Esophagus squamous epithelium (tissue), 5 donors: ENCODE measurements around the gene C10orf105. TPM values are rescaled to one million over a fixed set of nuclear protein-coding genes. Genes with fewer than 3 reads are reported as not detected.

Experiments used
- DNase-seq: peaks from one replicate; lab custom pipeline; 2025; lab: John Stamatoyannopoulos, UW
- H3K27ac ChIP-seq, 4 donors: fragments of 200-600 bp; sonication (generic); one replicate each; pipeline ENCODE4 v1.5.1; 2016 to 2019; ENCODE audit warnings: mild to moderate bottlenecking in 1 of 4
- H3K27me3 ChIP-seq, 4 donors: fragments of 200-600 bp; sonication (generic); 1 replicate in 3 of 4; 2 replicates in 1 of 4; pipeline versions ENCODE4 v1.5.1 to v1.6.0; 2017 to 2021; ENCODE audit warnings: antibody characterized with exemption in 1 of 4
- H3K36me3 ChIP-seq, 3 donors: fragments of 200-600 bp; sonication (generic); one replicate each; pipeline ENCODE4 v1.5.1; 2016 to 2019
- H3K4me1 ChIP-seq, 3 donors: fragments of 200-600 bp; sonication (generic); one replicate each; pipeline ENCODE4 v1.5.1; 2017 to 2019
- H3K4me3 ChIP-seq, 4 donors: fragments of 200-600 bp; sonication (generic); 1 replicate in 3 of 4; 2 replicates in 1 of 4; pipeline ENCODE4 v1.5.1; 2016 to 2019; ENCODE audit warnings: mild to moderate bottlenecking in 2 of 4, moderate library complexity in 1 of 4
- H3K9me3 ChIP-seq, 3 donors: fragments of 200-600 bp; sonication (generic); one replicate each; pipeline ENCODE4 v1.5.1; 2016 to 2019
- POLR2A ChIP-seq, 4 donors: fragments of 450-650 bp; IDR thresholded peaks; one replicate each; pipeline ENCODE4 v1.6.1; 2017; ENCODE audit warnings: antibody characterized with exemption in 4 of 4, mild to moderate bottlenecking in 4 of 4, moderate library complexity in 3 of 4
- WGBS, 2 donors: methylation state at CpG; one replicate each; pipeline ENCODE4 v1.1.5; 2018; 5-methylcytosine and 5-hydroxymethylcytosine counted together
- intact Hi-C: fragments of 100-400 bp; cut with DNase I; formaldehyde crosslinking; loops from one replicate; pipeline ENCODE4 v1.15.0; 2022
- total RNA-seq, 4 donors: library from RNA; depleted of rRNA; stranded (reverse); fragments of >200 nt; gene quantifications; one replicate each; pipeline ENCODE4 v1.1.0, GENCODE V29; 2016
- TF ChIP-seq, protein P1 (sequence below), 6 experiments: fragments of 450-650 bp in 4 of 6; fragments of 200-600 bp in 2 of 6; sonication (generic) in 2 of 6; IDR thresholded peaks; one replicate each; pipeline ENCODE4 v1.5.1; 2016 to 2019; ENCODE audit warnings: antibody characterized with exemption in 6 of 6, mild to moderate bottlenecking in 4 of 6, moderate library complexity in 4 of 6
- donor health status: DM: yes; HTN: yes; CAD: no.

Gene C10orf105
- total RNA-seq, 4 donors from 2014 or later: under 0.01 to 0.15 TPM; not detected in 2

DNA sequence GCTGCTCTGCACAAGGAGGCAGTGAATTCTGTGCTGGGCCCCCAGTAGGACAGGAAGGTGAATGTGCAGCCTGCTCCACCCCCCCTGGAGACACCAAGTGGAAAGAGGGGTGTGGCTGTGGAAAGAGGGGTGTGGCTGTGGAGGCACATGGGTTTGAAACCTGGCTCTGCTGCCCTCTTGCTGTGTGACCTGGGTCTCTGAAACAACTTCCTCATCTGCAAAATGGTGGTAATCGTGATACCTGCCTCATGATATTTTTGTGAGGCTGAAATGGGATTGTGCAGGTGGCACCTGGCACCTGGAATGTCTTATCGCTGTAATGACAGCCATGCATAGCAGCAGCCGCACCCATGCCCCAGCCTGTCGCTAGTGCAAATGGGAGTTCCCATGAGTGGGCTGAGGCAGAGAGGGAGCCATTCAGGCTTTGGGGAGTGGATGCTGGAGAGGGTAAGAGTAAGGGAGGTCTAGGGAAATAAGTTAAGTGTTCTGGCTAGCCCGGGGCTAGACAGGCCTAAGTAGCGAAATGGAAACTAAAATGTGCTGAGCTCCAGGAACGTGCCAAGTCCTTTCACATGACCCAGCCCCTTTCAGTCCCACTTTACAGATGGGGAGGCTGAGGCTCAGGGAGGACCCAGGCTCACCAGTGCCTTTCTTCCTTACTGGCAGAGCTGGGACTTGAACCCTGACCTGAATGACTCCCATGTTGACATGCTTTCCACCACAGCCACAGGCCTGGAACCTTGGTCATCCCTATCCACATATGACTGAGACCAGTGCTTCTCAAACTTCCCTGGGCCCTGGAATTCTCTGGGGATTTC is 35.0 kb downstream of the C10orf105 start:
- TF ChIP-seq, protein P1, sequence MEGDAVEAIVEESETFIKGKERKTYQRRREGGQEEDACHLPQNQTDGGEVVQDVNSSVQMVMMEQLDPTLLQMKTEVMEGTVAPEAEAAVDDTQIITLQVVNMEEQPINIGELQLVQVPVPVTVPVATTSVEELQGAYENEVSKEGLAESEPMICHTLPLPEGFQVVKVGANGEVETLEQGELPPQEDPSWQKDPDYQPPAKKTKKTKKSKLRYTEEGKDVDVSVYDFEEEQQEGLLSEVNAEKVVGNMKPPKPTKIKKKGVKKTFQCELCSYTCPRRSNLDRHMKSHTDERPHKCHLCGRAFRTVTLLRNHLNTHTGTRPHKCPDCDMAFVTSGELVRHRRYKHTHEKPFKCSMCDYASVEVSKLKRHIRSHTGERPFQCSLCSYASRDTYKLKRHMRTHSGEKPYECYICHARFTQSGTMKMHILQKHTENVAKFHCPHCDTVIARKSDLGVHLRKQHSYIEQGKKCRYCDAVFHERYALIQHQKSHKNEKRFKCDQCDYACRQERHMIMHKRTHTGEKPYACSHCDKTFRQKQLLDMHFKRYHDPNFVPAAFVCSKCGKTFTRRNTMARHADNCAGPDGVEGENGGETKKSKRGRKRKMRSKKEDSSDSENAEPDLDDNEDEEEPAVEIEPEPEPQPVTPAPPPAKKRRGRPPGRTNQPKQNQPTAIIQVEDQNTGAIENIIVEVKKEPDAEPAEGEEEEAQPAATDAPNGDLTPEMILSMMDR (IDR thresholded peaks at IDR 0.05): no peak
- TF ChIP-seq POLR2A (IDR thresholded peaks at IDR 0.05): no peak
- Histone ChIP-seq H3K27me3 (no peaks in the 10 kb centered on the region), H3K27ac (no peak overlapping the region), H3K36me3 (no peaks in the 10 kb centered on the region), H3K9me3 (no peaks in the 10 kb centered on the region), H3K4me1 (peaks cover 0 to 9% (median 0%) of the 10 kb centered on the region in 3 donors), H3K4me3 (no peak overlapping the region)
- intact Hi-C loops: loop anchor here (5.0 kb wide), 1 partner anchor 123 kb away; no protein-coding TSS in a partner anchor
- WGBS, 2 donors: 61 to 80% methylated on average over 7 of the region's 7 CpGs
- no peak for DNase-seq

DNA sequence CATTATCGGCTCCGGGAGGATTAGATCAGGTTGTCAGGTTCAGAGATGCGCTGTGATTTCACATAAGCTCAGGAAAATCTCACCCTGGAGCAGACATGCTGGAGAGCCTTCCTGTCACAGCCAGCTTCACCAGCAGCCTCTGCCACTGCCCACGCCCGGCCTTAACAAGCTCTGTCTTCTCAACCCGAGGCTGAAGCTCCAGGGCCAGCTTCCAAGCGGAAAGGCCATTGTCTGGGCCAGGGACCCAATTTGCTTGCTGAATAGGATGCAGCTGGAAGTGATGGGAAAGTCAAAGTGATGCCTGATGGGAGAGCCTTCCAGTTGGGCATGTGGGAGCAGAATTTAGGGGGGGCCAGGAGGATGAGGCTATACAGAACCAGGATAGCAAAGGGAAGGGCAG is 36.3 kb downstream of the C10orf105 start:
- intact Hi-C loops: no loop called here
- no peak overlapping the region for H3K4me3 ChIP-seq
- TF ChIP-seq, protein P1 (IDR thresholded peaks at IDR 0.05): no peak
- TF ChIP-seq POLR2A (IDR thresholded peaks at IDR 0.05): no peak
- no peaks in the 10 kb centered on the region for H3K36me3 ChIP-seq
- H3K27ac ChIP-seq: no peak overlapping the region
- no peaks in the 10 kb centered on the region for H3K27me3 ChIP-seq
- no peaks in the 10 kb centered on the region for H3K9me3 ChIP-seq
- peaks cover 0 to 9% (median 0%) of the 10 kb centered on the region in 3 donors for H3K4me1 ChIP-seq
- no peak for DNase-seq
- WGBS, 2 donors: 64 to 72% methylated on average over 3 to 7 of the region's 7 CpGs

DNA sequence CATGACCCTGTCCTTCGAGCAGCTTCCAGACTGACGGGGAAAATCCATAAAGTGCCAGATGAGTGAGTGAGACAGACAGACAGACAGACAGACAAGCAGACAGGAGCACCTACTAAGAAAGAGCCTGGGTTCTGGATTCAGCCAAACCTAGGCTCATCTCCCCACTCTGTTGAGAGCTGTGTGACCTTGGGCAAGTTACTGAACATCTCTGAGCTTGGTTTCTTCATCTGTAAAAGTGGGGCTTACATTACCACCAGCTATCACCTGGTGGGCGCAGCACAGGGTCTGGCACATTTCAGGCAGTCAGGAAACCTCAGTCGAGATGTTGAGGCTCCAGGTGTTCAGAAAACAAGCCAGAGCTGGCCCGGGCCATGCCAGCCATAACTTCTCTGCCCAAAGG is 37.6 kb downstream of the C10orf105 start:
- WGBS, 2 donors: 72 to 79% methylated on average over 5 of the region's 5 CpGs
- no peak for DNase-seq
- H3K36me3 ChIP-seq: no peaks in the 10 kb centered on the region
- TF ChIP-seq POLR2A (IDR thresholded peaks at IDR 0.05): no peak
- TF ChIP-seq, protein P1 (IDR thresholded peaks at IDR 0.05): no peak
- H3K4me3 ChIP-seq: no peak overlapping the region
- H3K27ac ChIP-seq: no peak overlapping the region
- no peaks in the 10 kb centered on the region for H3K27me3 ChIP-seq
- peaks cover 0 to 9% (median 0%) of the 10 kb centered on the region in 3 donors for H3K4me1 ChIP-seq
- H3K9me3 ChIP-seq: no peaks in the 10 kb centered on the region
- intact Hi-C loops: no loop called here

DNA sequence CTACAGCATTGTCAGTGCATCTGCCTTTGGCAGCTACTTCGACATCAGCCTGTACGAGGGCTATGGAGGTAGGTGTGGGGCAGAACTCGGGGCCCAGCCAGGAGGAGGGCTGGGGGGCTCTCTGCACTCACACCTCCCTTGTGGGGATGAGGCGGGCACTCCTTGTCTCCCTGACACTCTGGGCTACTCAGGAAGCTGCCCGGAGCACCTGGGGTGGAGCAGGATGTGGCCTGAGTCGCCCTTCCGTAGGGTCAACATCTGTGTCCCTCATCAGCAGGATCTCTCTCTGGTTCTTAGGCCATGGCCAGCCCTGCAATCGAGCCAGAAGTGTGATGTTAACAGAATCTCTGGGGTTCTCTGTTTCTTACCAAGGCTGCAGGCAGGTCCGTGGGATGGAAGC is 40.2 kb downstream of the C10orf105 start:
- no peak for TF ChIP-seq POLR2A (IDR thresholded peaks at IDR 0.05)
- TF ChIP-seq, protein P1 (IDR thresholded peaks at IDR 0.05): no peak
- no peak overlapping the region for H3K4me3 ChIP-seq
- no peaks in the 10 kb centered on the region for H3K36me3 ChIP-seq
- H3K27ac ChIP-seq: no peak overlapping the region
- no peaks in the 10 kb centered on the region for H3K9me3 ChIP-seq
- H3K27me3 ChIP-seq: no peaks in the 10 kb centered on the region
- H3K4me1 ChIP-seq: peaks cover 0 to 3% (median 0%) of the 10 kb centered on the region in 3 donors
- WGBS, 2 donors: 52 to 90% methylated on average over 6 to 7 of the region's 9 CpGs
- no peak for DNase-seq
- intact Hi-C loops: no loop called here

DNA sequence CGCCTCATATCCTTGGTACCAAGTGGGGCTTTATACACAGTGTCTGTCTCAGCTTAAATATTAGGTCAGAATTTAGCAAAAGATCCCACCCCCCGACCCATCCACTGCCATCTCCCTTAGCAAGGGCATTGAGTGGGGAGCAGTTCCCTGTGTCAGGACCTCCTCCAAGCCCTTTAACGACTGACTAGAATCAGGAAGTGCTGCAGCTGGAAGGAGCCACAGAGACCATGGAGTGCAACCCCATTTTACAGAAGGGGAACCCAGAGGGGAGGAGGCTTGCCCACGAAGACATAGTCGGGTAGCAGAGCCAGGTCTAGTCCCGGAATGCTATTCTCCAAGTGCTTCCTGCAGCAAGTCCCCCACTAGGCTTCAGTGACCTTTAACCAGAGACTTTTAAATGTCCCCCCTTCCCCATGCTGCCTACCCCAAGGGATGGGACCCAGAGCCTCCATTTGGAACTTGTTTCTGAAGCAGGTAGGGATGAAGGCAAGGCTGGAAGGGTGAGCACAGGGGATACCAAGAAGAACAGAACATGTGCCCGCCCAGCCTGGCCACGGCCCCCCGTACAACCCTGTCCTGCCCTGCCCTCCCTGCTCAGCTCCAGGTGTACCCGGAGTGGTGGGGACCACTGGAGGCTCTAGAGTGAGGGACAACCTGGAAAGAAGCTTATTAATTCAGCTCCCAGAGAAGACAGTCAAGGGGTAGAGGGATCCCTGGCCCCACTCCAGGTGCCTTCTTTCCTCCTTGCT is 41.3 kb downstream of the C10orf105 start:
- H3K27ac ChIP-seq: no peak overlapping the region
- H3K36me3 ChIP-seq: no peaks in the 10 kb centered on the region
- TF ChIP-seq, protein P1 (IDR thresholded peaks at IDR 0.05): no peak
- TF ChIP-seq POLR2A (IDR thresholded peaks at IDR 0.05): no peak
- H3K4me3 ChIP-seq: no peak overlapping the region
- H3K9me3 ChIP-seq: no peaks in the 10 kb centered on the region
- H3K27me3 ChIP-seq: no peaks in the 10 kb centered on the region
- intact Hi-C loops: no loop called here
- no peak for DNase-seq
- no peaks in the 10 kb centered on the region for H3K4me1 ChIP-seq
- WGBS, 2 donors: 71 to 75% methylated on average over 3 to 10 of the region's 10 CpGs
